K562 (cell line): ENCODE measurements around the gene AFDN. TPM values are rescaled to one million over a fixed set of nuclear protein-coding genes. Genes with fewer than 3 reads are reported as not detected.

Experiments used
- BRD4 ChIP-seq: fragments of 200-600 bp; sonication (generic); IDR thresholded peaks from 2 replicates; pipeline ENCODE4 v1.6.1; 2017; ENCODE audit warnings: inconsistent platforms
- DIDO1 ChIP-seq: fragments of 450-650 bp; IDR thresholded peaks from 2 replicates; pipeline ENCODE4 v1.6.1; 2016; ENCODE audit warnings: low read depth, missing biosample characterization, missing genetic modification characterization
- DMBX1 ChIP-seq: fragments of 250-450 bp; sonication (Bioruptor Pico); IDR thresholded peaks from 2 replicates; pipeline ENCODE4 v1.8.0; 2022; ENCODE audit warnings: inconsistent platforms, mild to moderate bottlenecking, moderate library complexity, borderline replicate concordance
- KAT7 ChIP-seq: sonication (generic); formaldehyde crosslinking; IDR thresholded peaks from 2 replicates; pipeline ENCODE4 v1.8.0; 2022; ENCODE audit warnings: missing genetic modification reagents, mild to moderate bottlenecking, borderline replicate concordance
- KAT8 ChIP-seq: fragments of 450-650 bp; IDR thresholded peaks from 2 replicates; pipeline ENCODE4 v1.6.1; 2016; ENCODE audit warnings: low read depth, mild to moderate bottlenecking
- MTA1 ChIP-seq: fragments of 450-650 bp; IDR thresholded peaks from 2 replicates; pipeline ENCODE4 v1.6.1; 2017; ENCODE audit warnings: borderline replicate concordance
- PRPF4 ChIP-seq: fragments of 200-400 bp; formaldehyde crosslinking; IDR thresholded peaks from one replicate; pipeline ENCODE4 v1.6.1; 2017; ENCODE audit warnings: low read length, low read depth, mild to moderate bottlenecking; ENCODE audit not compliant: insufficient read depth, poor library complexity, severe bottlenecking
- ZNF589 ChIP-seq: fragments of 200-800 bp; sonication (Bioruptor generic); IDR thresholded peaks from 2 replicates; pipeline ENCODE4 v1.6.1; 2016; ENCODE audit warnings: low read depth, missing genetic modification characterization, missing compliant biosample characterization
- ZNF766 ChIP-seq: fragments of 200-800 bp; sonication (Bioruptor generic); conservative IDR thresholded peaks from 2 replicates; pipeline ENCODE4 v1.6.1; 2016; ENCODE audit warnings: missing genetic modification characterization, missing compliant biosample characterization
- polyA plus RNA-seq, 8 experiments: library from polyadenylated mRNA; depleted of rRNA in 4 of 8; stranded (reverse) in 5 of 8; unstranded in 3 of 8; fragments of >200 nt; fragmentation: Nextera tagmentation in 2 of 8; fragmentation: Illumina TruSeq in 1 of 8; extraction: Ambion mirVana in 2 of 8; extraction: Trizol in 1 of 8; gene quantifications; 2 replicates each; pipeline versions ENCODE4 v1.2.1 to v1.2.3, GENCODE V29; 2011 to 2014; ENCODE audit warnings: inconsistent platforms in 1 of 8, missing spikeins in 1 of 8
- total RNA-seq, 7 experiments: library from RNA; depleted of rRNA in 6 of 7; stranded (reverse); fragments of >200 nt in 6 of 7; fragmentation: Illumina TruSeq in 2 of 7; extraction: Trizol in 2 of 7; gene quantifications; 2 replicates each; pipeline versions ENCODE4 v1.2.1 to v1.2.3, GENCODE V29; 2011 to 2021; ENCODE audit warnings: low replicate concordance in 1 of 7
- TF ChIP-seq, protein P1 (sequence below), 2 experiments: fragments of 450-650 bp in 1 of 2; sonication (generic) in 1 of 2; formaldehyde crosslinking in 1 of 2; IDR thresholded peaks; 2 replicates each; pipeline versions ENCODE4 v1.7.1 to v1.9.0; 2016 to 2022; ENCODE audit warnings: inconsistent platforms in 1 of 2, mild to moderate bottlenecking in 1 of 2, missing genetic modification reagents in 1 of 2
- TF ChIP-seq, protein P2 (sequence below), 2 experiments: fragments of 200-800 bp in 1 of 2; sonication (Bioruptor generic) in 1 of 2; sonication (generic) in 1 of 2; formaldehyde crosslinking in 1 of 2; IDR thresholded peaks in 1 of 2; conservative IDR thresholded peaks in 1 of 2; 2 replicates each; pipeline versions ENCODE4 v1.5.0 to v1.6.1; 2016 to 2020; ENCODE audit warnings: missing compliant biosample characterization in 1 of 2, missing genetic modification characterization in 1 of 2, missing genetic modification reagents in 1 of 2
- TF ChIP-seq, protein P3 (sequence below): fragments of 450-650 bp; IDR thresholded peaks from 2 replicates; pipeline ENCODE4 v1.6.1; 2016; ENCODE audit warnings: mild to moderate bottlenecking
- TF ChIP-seq, protein P4 (sequence below), 2 experiments: fragments of 250-450 bp in 1 of 2; fragments of 450-650 bp in 1 of 2; sonication (Bioruptor Pico) in 1 of 2; IDR thresholded peaks; 2 replicates each; pipeline versions ENCODE4 v1.6.1 to v1.8.0; 2016 to 2021; ENCODE audit warnings: mild to moderate bottlenecking in 2 of 2, moderate library complexity in 2 of 2, missing compliant biosample characterization in 1 of 2, missing genetic modification characterization in 1 of 2

AFDN gene
- total and polyA plus RNA-seq, 9 of the 15 experiments (the other 6 are each of a cell fraction or from before 2014, with no cell fraction given) = 7.2 to 129 (median 105) TPM

DNA sequence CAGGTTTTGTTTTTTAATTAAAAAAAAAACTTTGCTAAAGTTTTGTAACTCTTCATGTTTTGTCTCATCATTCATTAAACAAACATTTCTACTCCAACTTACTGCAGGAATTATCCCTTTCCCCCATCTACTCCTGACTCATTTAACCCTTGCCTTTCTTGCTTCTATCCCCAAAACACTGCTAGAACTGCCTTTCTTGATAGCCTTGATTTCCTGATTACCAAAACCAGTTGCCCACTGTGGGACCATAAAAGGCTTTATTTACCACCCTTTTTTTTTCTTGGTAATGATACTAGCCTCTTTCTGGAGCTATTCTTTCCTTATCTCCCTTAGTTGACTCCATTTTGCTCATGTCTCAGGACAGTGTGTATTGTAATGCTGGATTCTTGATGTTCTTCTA, 15.3 kb downstream of the AFDN start (continued):
- TF ChIP-seq, protein P1, sequence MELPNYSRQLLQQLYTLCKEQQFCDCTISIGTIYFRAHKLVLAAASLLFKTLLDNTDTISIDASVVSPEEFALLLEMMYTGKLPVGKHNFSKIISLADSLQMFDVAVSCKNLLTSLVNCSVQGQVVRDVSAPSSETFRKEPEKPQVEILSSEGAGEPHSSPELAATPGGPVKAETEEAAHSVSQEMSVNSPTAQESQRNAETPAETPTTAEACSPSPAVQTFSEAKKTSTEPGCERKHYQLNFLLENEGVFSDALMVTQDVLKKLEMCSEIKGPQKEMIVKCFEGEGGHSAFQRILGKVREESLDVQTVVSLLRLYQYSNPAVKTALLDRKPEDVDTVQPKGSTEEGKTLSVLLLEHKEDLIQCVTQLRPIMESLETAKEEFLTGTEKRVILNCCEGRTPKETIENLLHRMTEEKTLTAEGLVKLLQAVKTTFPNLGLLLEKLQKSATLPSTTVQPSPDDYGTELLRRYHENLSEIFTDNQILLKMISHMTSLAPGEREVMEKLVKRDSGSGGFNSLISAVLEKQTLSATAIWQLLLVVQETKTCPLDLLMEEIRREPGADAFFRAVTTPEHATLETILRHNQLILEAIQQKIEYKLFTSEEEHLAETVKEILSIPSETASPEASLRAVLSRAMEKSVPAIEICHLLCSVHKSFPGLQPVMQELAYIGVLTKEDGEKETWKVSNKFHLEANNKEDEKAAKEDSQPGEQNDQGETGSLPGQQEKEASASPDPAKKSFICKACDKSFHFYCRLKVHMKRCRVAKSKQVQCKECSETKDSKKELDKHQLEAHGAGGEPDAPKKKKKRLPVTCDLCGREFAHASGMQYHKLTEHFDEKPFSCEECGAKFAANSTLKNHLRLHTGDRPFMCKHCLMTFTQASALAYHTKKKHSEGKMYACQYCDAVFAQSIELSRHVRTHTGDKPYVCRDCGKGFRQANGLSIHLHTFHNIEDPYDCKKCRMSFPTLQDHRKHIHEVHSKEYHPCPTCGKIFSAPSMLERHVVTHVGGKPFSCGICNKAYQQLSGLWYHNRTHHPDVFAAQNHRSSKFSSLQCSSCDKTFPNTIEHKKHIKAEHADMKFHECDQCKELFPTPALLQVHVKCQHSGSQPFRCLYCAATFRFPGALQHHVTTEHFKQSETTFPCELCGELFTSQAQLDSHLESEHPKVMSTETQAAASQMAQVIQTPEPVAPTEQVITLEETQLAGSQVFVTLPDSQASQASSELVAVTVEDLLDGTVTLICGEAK (IDR thresholded peaks at IDR 0.05) = no peak
- TF ChIP-seq, protein P1 (CRISPR knock-in tag; IDR thresholded peaks at IDR 0.05) = no peak
- TF ChIP-seq KAT7 (no peak), PRPF4 (no peak), ZNF766 (CRISPR knock-in tag) (no peak), MTA1 (peak; percentile 53; the same call in 1 of the 2 replicates), DMBX1 (no peak), DIDO1 (tag) (no peak), BRD4 (0 out of 2 replicates have a peak, but pooled peaks have one; percentile 53), KAT8 (no peak), ZNF589 (CRISPR knock-in tag) (0 out of 2 replicates have a peak, but pooled peaks have one; percentile 59)
- TF ChIP-seq, protein P2, sequence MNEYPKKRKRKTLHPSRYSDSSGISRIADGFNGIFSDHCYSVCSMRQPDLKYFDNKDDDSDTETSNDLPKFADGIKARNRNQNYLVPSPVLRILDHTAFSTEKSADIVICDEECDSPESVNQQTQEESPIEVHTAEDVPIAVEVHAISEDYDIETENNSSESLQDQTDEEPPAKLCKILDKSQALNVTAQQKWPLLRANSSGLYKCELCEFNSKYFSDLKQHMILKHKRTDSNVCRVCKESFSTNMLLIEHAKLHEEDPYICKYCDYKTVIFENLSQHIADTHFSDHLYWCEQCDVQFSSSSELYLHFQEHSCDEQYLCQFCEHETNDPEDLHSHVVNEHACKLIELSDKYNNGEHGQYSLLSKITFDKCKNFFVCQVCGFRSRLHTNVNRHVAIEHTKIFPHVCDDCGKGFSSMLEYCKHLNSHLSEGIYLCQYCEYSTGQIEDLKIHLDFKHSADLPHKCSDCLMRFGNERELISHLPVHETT (CRISPR knock-in tag; conservative IDR thresholded peaks at IDR 0.05 in 1 of 2, IDR thresholded peaks at IDR 0.05 in 1 of 2) = no peak
- TF ChIP-seq, protein P3, sequence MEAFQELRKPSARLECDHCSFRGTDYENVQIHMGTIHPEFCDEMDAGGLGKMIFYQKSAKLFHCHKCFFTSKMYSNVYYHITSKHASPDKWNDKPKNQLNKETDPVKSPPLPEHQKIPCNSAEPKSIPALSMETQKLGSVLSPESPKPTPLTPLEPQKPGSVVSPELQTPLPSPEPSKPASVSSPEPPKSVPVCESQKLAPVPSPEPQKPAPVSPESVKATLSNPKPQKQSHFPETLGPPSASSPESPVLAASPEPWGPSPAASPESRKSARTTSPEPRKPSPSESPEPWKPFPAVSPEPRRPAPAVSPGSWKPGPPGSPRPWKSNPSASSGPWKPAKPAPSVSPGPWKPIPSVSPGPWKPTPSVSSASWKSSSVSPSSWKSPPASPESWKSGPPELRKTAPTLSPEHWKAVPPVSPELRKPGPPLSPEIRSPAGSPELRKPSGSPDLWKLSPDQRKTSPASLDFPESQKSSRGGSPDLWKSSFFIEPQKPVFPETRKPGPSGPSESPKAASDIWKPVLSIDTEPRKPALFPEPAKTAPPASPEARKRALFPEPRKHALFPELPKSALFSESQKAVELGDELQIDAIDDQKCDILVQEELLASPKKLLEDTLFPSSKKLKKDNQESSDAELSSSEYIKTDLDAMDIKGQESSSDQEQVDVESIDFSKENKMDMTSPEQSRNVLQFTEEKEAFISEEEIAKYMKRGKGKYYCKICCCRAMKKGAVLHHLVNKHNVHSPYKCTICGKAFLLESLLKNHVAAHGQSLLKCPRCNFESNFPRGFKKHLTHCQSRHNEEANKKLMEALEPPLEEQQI = no peak
- TF ChIP-seq, protein P4, sequence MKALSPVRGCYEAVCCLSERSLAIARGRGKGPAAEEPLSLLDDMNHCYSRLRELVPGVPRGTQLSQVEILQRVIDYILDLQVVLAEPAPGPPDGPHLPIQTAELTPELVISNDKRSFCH (CRISPR knock-in tag; IDR thresholded peaks at IDR 0.05) = no peak
- TF ChIP-seq, protein P4 (tag; IDR thresholded peaks at IDR 0.05) = peak; percentile 51; the same call in 1 of the 2 replicates
